K562 (cell line): Measurements from ENCODE around the gene RAB38. TPM values are rescaled to one million over a fixed set of nuclear protein-coding genes. Genes with fewer than 3 reads are reported as not detected.

ENCODE experiments used
- ATAC-seq: fragments of 200-7000 bp; cut with Tn5 transposase; 3 replicates; pipeline ENCODE4 v1.9.1; 2020; ENCODE audit warnings: moderate library complexity
- BruUV-seq: library from RNA; stranded (reverse); fragments of 400-500 nt; replicated peaks from 2 replicates; lab custom pipeline; 2021; lab: Mats Ljungman, UMichigan
- CTCF ChIA-PET: fragments of 300-600 bp; formaldehyde crosslinking; extraction: SDS; loops from one replicate; lab custom pipeline; 2021; ENCODE audit warnings: low intra/inter-chr PET ratio; lab: Yijun Ruan, JAX
- POLR2A ChIA-PET: fragments of 300-600, 350-650 bp; sonication (Branson Sonifier 250); formaldehyde crosslinking; extraction: SDS; loops from one replicate; lab custom pipeline; 2021; ENCODE audit warnings: antibody characterized with exemption, inconsistent platforms; lab: Yijun Ruan, JAX
- DNase-seq, 4 experiments: peaks; one replicate each; pipeline versions ENCODE4 v3.0.0 to v3.0.0-alpha.2; 2011 to 2018; ENCODE audit warnings: low spot score in 3 of 4, mixed read lengths in 3 of 4; ENCODE audit errors: extremely low read depth in 1 of 4
- FAIRE-seq: peaks from 2 replicates; lab custom pipeline; 2011; peaks lifted over from hg19 to GRCh38; lab: Jason Lieb, UNC
- H2AFZ ChIP-seq: 2 replicates; pipeline ENCODE4 v1.6.0; 2011; ENCODE audit warnings: low read depth, low read length, control low read depth, inconsistent platforms
- H3K27ac ChIP-seq: fragments of 200-600 bp; 3 replicates; pipeline ENCODE4 v1.8.0; 2011; ENCODE audit warnings: low read depth, mild to moderate bottlenecking, control low read depth, inconsistent platforms, low read length, moderate library complexity, mixed read lengths; ENCODE audit errors: extremely low read depth
- H3K27me3 ChIP-seq, 2 experiments: fragments of 300-600 bp in 1 of 2; 2 replicates in 1 of 2; 3 replicates in 1 of 2; pipeline versions ENCODE4 v1.6.0 to v1.8.0; 2011; ENCODE audit warnings: inconsistent platforms in 2 of 2, low read length in 2 of 2, mild to moderate bottlenecking in 1 of 2, mixed read lengths in 1 of 2, moderate library complexity in 1 of 2; ENCODE audit not compliant: control insufficient read depth in 2 of 2, insufficient read depth in 2 of 2
- H3K36me3 ChIP-seq: fragments of 300-600 bp; 3 replicates; pipeline ENCODE4 v1.8.0; 2011; ENCODE audit warnings: mild to moderate bottlenecking, low read length, inconsistent platforms; ENCODE audit not compliant: control insufficient read depth, insufficient read depth
- H3K4me1 ChIP-seq, 2 experiments: fragments of 200-600 bp in 1 of 2; replicated peaks in 1 of 2; 2 replicates in 1 of 2; 3 replicates in 1 of 2; pipeline versions ENCODE4 v1.5.1 to v1.8.0; 2011; ENCODE audit warnings: inconsistent platforms in 2 of 2, low read length in 2 of 2, mild to moderate bottlenecking in 1 of 2, mixed read lengths in 1 of 2, moderate library complexity in 1 of 2; ENCODE audit not compliant: control insufficient read depth in 2 of 2, insufficient read depth in 2 of 2
- H3K4me2 ChIP-seq: 2 replicates; pipeline ENCODE4 v1.6.1; 2011; ENCODE audit warnings: low read length, control low read depth, inconsistent platforms, mixed read lengths; ENCODE audit not compliant: insufficient read depth
- H3K4me3 ChIP-seq: fragments of 200-600 bp; sonication (generic), shearing (Covaris generic); 2 replicates; pipeline ENCODE4 v1.5.1; 2016; ENCODE audit warnings: control low read depth, inconsistent platforms
- H3K79me2 ChIP-seq: fragments of 200-600 bp; 3 replicates; pipeline ENCODE4 v1.8.0; 2011; ENCODE audit warnings: low read length, inconsistent platforms; ENCODE audit not compliant: control insufficient read depth, insufficient read depth
- H3K9ac ChIP-seq, 2 experiments: 2 replicates each; pipeline versions ENCODE4 v1.6.0 to v1.6.1; 2011; ENCODE audit warnings: low read depth in 2 of 2, low read length in 2 of 2, control low read depth in 1 of 2, inconsistent platforms in 1 of 2, mild to moderate bottlenecking in 1 of 2, mixed read lengths in 1 of 2; ENCODE audit not compliant: insufficient read depth in 1 of 2
- H3K9me1 ChIP-seq: one replicate; pipeline ENCODE4 v1.6.0; 2011; ENCODE audit warnings: inconsistent platforms, mild to moderate bottlenecking, low read length, moderate library complexity; ENCODE audit not compliant: control insufficient read depth, insufficient read depth
- H3K9me3 ChIP-seq: replicated peaks from 2 replicates; pipeline ENCODE4 v1.5.1; 2011; ENCODE audit warnings: low read depth, low read length, inconsistent platforms; ENCODE audit not compliant: control insufficient read depth, insufficient read depth
- H4K20me1 ChIP-seq: replicated peaks from 2 replicates; pipeline ENCODE4 v1.6.1; 2011; ENCODE audit warnings: low read length, inconsistent platforms, mixed read lengths; ENCODE audit not compliant: control insufficient read depth, insufficient read depth
- HDGF ChIP-seq: fragments of 450-650 bp; IDR thresholded peaks from 2 replicates; pipeline ENCODE4 v1.6.1; 2016
- HES1 ChIP-seq: fragments of 450-650 bp; IDR thresholded peaks from 2 replicates; pipeline ENCODE4 v1.6.1; 2016; ENCODE audit warnings: low read depth, mild to moderate bottlenecking, moderate library complexity
- KLF6 ChIP-seq: fragments of 250-450 bp; sonication (Bioruptor Pico); IDR thresholded peaks from 2 replicates; pipeline ENCODE4 v1.4.0; 2020; ENCODE audit warnings: mild to moderate bottlenecking, moderate library complexity, borderline replicate concordance
- LEF1 ChIP-seq: fragments of 450-650 bp; IDR thresholded peaks from 2 replicates; pipeline ENCODE4 v1.6.1; 2016; ENCODE audit warnings: mild to moderate bottlenecking
- MED1 ChIP-seq: sonication (generic); formaldehyde crosslinking; IDR thresholded peaks from 2 replicates; pipeline ENCODE4 v1.8.1; 2023; ENCODE audit warnings: missing genetic modification reagents, borderline replicate concordance
- MEF2A ChIP-seq: IDR thresholded peaks from 2 replicates; pipeline ENCODE4 v1.6.1; 2011; ENCODE audit warnings: low read depth, mild to moderate bottlenecking, low read length, moderate library complexity; ENCODE audit not compliant: control insufficient read depth
- PHF20 ChIP-seq: fragments of 450-650 bp; IDR thresholded peaks from 2 replicates; pipeline ENCODE4 v1.6.1; 2018; ENCODE audit not compliant: partially characterized antibody
- TEAD2 ChIP-seq: fragments of 450-650 bp; IDR thresholded peaks from 2 replicates; pipeline ENCODE4 v1.6.1; 2016; ENCODE audit warnings: missing genetic modification characterization, control low read depth, missing compliant biosample characterization
- WHSC1 ChIP-seq: IDR thresholded peaks from one replicate; pipeline ENCODE4 v1.6.1; 2012; ENCODE audit warnings: low read length, control low read depth, inconsistent platforms
- ZBTB8A ChIP-seq: fragments of 450-650 bp; IDR thresholded peaks from 2 replicates; pipeline ENCODE4 v1.6.1; 2018; ENCODE audit warnings: mild to moderate bottlenecking, moderate library complexity; ENCODE audit not compliant: partially characterized antibody
- ZNF592 ChIP-seq: fragments of 450-650 bp; IDR thresholded peaks from 2 replicates; pipeline ENCODE4 v1.6.1; 2017; ENCODE audit warnings: antibody characterized with exemption, mild to moderate bottlenecking
- ZNF785 ChIP-seq: fragments of 250-450 bp; sonication (Bioruptor Pico); IDR thresholded peaks from 2 replicates; pipeline ENCODE4 v1.4.0; 2020; ENCODE audit warnings: mild to moderate bottlenecking
- WGBS: fragments of 100-300 bp; shearing (Covaris generic); methylation state at CpG from one replicate; pipeline ENCODE4 v1.1.6; 2016; ENCODE audit warnings: low coverage, mixed read lengths; ENCODE audit not compliant: insufficient coverage; ENCODE audit errors: missing lambda C conversion rate; 5-methylcytosine and 5-hydroxymethylcytosine counted together
- in situ Hi-C: fragments of 300-500 bp; cut with MboI; formaldehyde crosslinking; loops from 4 replicates; pipeline ENCODE4 v1.15.0; 2018; ENCODE audit warnings: inconsistent platforms, mixed read lengths
- intact Hi-C: fragments of 100-400 bp; cut with micrococcal nuclease; formaldehyde crosslinking; loops from 2 replicates; pipeline ENCODE4 v1.14.2; 2022
- polyA plus RNA-seq, 8 experiments: library from polyadenylated mRNA; depleted of rRNA in 4 of 8; stranded (reverse) in 5 of 8; unstranded in 3 of 8; fragments of >200 nt; fragmentation: Nextera tagmentation in 2 of 8; fragmentation: Illumina TruSeq in 1 of 8; extraction: Ambion mirVana in 2 of 8; extraction: Trizol in 1 of 8; gene quantifications; 2 replicates each; pipeline versions ENCODE4 v1.2.1 to v1.2.3, GENCODE V29; 2011 to 2014; ENCODE audit warnings: inconsistent platforms in 1 of 8, missing spikeins in 1 of 8
- total RNA-seq, 7 experiments: library from RNA; depleted of rRNA in 6 of 7; stranded (reverse); fragments of >200 nt in 6 of 7; fragmentation: Illumina TruSeq in 2 of 7; extraction: Trizol in 2 of 7; gene quantifications; 2 replicates each; pipeline versions ENCODE4 v1.2.1 to v1.2.3, GENCODE V29; 2011 to 2021; ENCODE audit warnings: low replicate concordance in 1 of 7

Gene RAB38
- total and polyA plus RNA-seq, 9 of the 15 experiments (the other 6 are each of a cell fraction or from before 2014, with no cell fraction given), result 0.59 to 2.9 (median 2.2) TPM

GRCh38 chr11:88139865-88140264 lies 35.4 kb downstream of the RAB38 start:
- no peak overlapping the region for H3K9ac ChIP-seq
- WGBS, result 0% methylated on average over 1 of the region's 1 CpG
- no peaks in the 10 kb centered on the region for H3K36me3 ChIP-seq
- no peaks in the 10 kb centered on the region for H3K79me2 ChIP-seq
- no peak for DNase-seq
- in situ Hi-C loops, result no loop called here
- BruUV-seq, result no TSS peak
- no peaks in the 10 kb centered on the region for H3K4me1 ChIP-seq
- H3K27me3 ChIP-seq, result no peaks in the 10 kb centered on the region
- H3K9me3 ChIP-seq, result no peaks in the 10 kb centered on the region
- H3K4me2 ChIP-seq, result no peak overlapping the region
- H4K20me1 ChIP-seq, result no peaks in the 10 kb centered on the region
- no peaks in the 10 kb centered on the region for H3K9me1 ChIP-seq
- ATAC-seq, result no peak
- POLR2A ChIA-PET, result no interaction called here
- FAIRE-seq, result no peak
- no peak for TF ChIP-seq ZBTB8A
- no peak for TF ChIP-seq HDGF
- no peak for TF ChIP-seq HES1
- no peak for TF ChIP-seq PHF20
- intact Hi-C loops, result no loop called here
- H3K4me3 ChIP-seq, result no peak overlapping the region
- CTCF ChIA-PET, result no interaction called here
- H2AFZ ChIP-seq, result no peak overlapping the region
- no peak overlapping the region for H3K27ac ChIP-seq

GRCh38 chr11:88131764-88132470 lies 43.3 kb downstream of the RAB38 start:
- ATAC-seq, result no peak
- WGBS, result 2% methylated on average over 3 of the region's 3 CpGs
- no peaks in the 10 kb centered on the region for H3K79me2 ChIP-seq
- no peak for FAIRE-seq
- H3K9me3 ChIP-seq, result no peaks in the 10 kb centered on the region
- ChIA-PET CTCF (no interaction called here), POLR2A (no interaction called here)
- no peak overlapping the region for H3K9ac ChIP-seq
- in situ Hi-C loops, result no loop called here
- no peaks in the 10 kb centered on the region for H3K4me1 ChIP-seq
- no peak for DNase-seq
- no peaks in the 10 kb centered on the region for H4K20me1 ChIP-seq
- no peaks in the 10 kb centered on the region for H3K9me1 ChIP-seq
- no peaks in the 10 kb centered on the region for H3K36me3 ChIP-seq
- H3K27me3 ChIP-seq, result no peaks in the 10 kb centered on the region
- H3K27ac ChIP-seq, result no peak overlapping the region
- H3K4me3 ChIP-seq, result no peak overlapping the region
- no peak overlapping the region for H2AFZ ChIP-seq
- intact Hi-C loops, result no loop called here
- H3K4me2 ChIP-seq, result no peak overlapping the region
- BruUV-seq, result no TSS peak
- TF ChIP-seq ZNF785 (CRISPR knock-in tag) (no peak), ZNF592 (no peak), KLF6 (CRISPR knock-in tag) (no peak), MED1 (no peak), TEAD2 (tag) (no peak), LEF1 (no peak), WHSC1 (no peak), MEF2A (no peak)
